Glutamatergic neuron (in vitro differentiated cells): ENCODE measurements around the gene RAB1A. TPM values are rescaled to one million over a fixed set of nuclear protein-coding genes. Genes with fewer than 3 reads are reported as not detected.
A peak's percentile ranks its signal among the peaks of the same experiment; 100 is the strongest.

Experiments used
- DNase-seq: peaks from one replicate; pipeline ENCODE4 v3.0.0; 2022
- H3K27ac Mint-ChIP-seq: one replicate; pipeline ENCODE4 v1.8.0; 2020; ENCODE audit warnings: mild to moderate bottlenecking, mixed read lengths, inconsistent platforms; ENCODE audit not compliant: unreplicated experiment
- H3K27me3 Mint-ChIP-seq: one replicate; pipeline ENCODE4 v1.8.0; 2020; ENCODE audit warnings: mild to moderate bottlenecking, moderate library complexity, mixed read lengths, inconsistent platforms; ENCODE audit not compliant: unreplicated experiment
- H3K36me3 Mint-ChIP-seq: one replicate; pipeline ENCODE4 v1.8.0; 2020; ENCODE audit warnings: mild to moderate bottlenecking, mixed read lengths, inconsistent platforms; ENCODE audit not compliant: unreplicated experiment
- H3K4me1 Mint-ChIP-seq: one replicate; pipeline ENCODE4 v1.8.0; 2020; ENCODE audit warnings: mild to moderate bottlenecking, low read depth, mixed read lengths, inconsistent platforms; ENCODE audit not compliant: unreplicated experiment
- H3K4me3 Mint-ChIP-seq: one replicate; pipeline ENCODE4 v1.8.0; 2020; ENCODE audit warnings: mild to moderate bottlenecking, mixed read lengths, inconsistent platforms; ENCODE audit not compliant: unreplicated experiment
- H3K9me3 Mint-ChIP-seq: one replicate; pipeline ENCODE4 v1.8.0; 2020; ENCODE audit warnings: mild to moderate bottlenecking, moderate library complexity, mixed read lengths, inconsistent platforms; ENCODE audit not compliant: unreplicated experiment
- total RNA-seq: library from RNA; stranded (reverse); fragmentation: NEBNext Ultra II Directional; extraction: Animal tissue kit (Norgen Biotek cat#: 25700); gene quantifications from one replicate; pipeline ENCODE4 v1.2.1, GENCODE V29; 2021; ENCODE audit not compliant: unreplicated experiment
- TF ChIP-seq, protein P1 (sequence below): fragments of 200-600 bp; sonication (generic); IDR thresholded peaks from one replicate; pipeline ENCODE4 v1.5.0; 2021; ENCODE audit not compliant: partially characterized antibody, unreplicated experiment

Gene RAB1A
- total RNA-seq, 1 donor from 2014 or later: 161 TPM

DNA sequence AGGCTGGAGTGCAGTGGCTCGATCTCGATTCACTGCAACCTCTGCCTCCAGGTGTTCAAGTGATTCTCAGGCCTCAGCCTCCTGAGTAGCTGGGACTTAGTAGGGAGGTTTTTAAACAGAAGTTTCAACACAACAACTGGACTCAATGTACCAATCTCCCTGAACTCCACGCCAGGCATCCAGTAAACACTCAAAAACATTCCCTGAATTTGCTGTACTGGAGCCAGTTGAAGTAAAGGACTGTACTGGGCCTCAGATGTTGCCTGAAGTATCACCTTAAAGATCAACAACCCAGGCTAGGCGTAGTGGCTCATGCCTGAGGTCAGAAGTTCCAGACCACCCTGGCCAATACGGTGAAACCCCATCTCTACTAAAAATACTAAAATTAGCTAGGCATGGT is 22.4 kb downstream of the RAB1A start:
- Mint-ChIP-seq H3K36me3 (no peaks in the 10 kb centered on the region), H3K27me3 (no peaks in the 10 kb centered on the region), H3K9me3 (no peaks in the 10 kb centered on the region), H3K4me3 (no peak overlapping the region), H3K27ac (no peak overlapping the region), H3K4me1 (peaks cover 4% of the 10 kb centered on the region)
- DNase-seq: no peak
- TF ChIP-seq, protein P1, sequence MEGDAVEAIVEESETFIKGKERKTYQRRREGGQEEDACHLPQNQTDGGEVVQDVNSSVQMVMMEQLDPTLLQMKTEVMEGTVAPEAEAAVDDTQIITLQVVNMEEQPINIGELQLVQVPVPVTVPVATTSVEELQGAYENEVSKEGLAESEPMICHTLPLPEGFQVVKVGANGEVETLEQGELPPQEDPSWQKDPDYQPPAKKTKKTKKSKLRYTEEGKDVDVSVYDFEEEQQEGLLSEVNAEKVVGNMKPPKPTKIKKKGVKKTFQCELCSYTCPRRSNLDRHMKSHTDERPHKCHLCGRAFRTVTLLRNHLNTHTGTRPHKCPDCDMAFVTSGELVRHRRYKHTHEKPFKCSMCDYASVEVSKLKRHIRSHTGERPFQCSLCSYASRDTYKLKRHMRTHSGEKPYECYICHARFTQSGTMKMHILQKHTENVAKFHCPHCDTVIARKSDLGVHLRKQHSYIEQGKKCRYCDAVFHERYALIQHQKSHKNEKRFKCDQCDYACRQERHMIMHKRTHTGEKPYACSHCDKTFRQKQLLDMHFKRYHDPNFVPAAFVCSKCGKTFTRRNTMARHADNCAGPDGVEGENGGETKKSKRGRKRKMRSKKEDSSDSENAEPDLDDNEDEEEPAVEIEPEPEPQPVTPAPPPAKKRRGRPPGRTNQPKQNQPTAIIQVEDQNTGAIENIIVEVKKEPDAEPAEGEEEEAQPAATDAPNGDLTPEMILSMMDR: no peak

DNA sequence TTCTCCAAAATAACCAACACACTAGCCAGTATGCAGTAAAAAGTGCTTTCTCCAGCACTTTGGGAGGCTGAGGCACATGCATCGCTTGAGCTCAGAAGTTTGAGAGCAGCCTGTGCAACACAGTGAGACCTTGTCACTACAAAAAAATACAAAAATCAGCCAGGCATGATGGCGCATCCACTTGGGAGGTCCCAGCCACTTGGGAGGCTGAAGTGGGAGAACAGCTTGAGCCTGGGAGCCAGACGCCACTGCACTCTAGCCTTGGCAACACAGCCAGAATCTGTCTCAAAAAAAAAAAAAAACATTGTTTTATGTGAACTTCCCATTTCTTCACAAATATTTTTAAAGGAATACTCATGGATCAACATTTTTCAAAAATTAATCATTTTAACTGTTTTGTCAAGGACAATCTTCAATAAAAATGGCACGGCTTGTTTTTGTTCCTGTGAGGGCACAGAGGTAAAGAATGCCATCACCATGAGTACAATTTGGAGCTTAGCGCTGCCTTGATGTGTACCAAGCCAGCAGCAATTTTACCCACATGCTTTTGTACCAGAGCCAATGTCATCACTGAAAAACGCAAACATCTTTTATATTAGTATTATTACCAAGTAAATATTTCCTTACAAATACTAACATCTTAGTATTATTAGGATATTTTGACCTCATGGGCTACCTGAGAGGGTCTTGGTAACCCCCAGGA is 26.7 kb downstream of the RAB1A start:
- no peaks in the 10 kb centered on the region for H3K36me3 Mint-ChIP-seq

DNA sequence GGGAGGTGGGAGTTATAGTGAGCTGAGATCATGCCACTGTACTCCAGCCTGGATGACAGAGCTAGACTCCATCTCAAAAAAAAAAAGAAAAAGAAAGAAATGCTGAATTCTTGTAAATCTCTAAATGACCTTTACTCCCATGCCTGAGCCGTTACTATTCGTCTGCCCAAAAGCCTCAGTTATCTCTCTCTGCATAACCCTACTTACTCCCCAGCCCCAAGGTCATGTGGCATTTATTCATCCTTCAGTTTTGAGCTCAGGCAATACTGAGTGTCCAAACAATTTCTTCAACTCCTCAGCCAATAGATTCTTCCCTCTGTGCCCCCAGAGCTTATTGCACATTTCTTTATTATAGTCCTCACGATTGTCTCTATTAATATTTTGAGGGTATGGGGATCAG is 28.8 kb downstream of the RAB1A start:
- no peaks in the 10 kb centered on the region for H3K27me3 Mint-ChIP-seq
- TF ChIP-seq, protein P1: no peak
- no peak for DNase-seq
- no peak overlapping the region for H3K4me3 Mint-ChIP-seq
- peaks cover 3% of the 10 kb centered on the region for H3K4me1 Mint-ChIP-seq
- H3K36me3 Mint-ChIP-seq: no peaks in the 10 kb centered on the region
- H3K9me3 Mint-ChIP-seq: peaks cover 1% of the 10 kb centered on the region
- H3K27ac Mint-ChIP-seq: no peak overlapping the region

More for the DNA sequence above, 26.7 kb downstream of the RAB1A start:
- Mint-ChIP-seq H3K4me1 (peaks cover 4% of the 10 kb centered on the region), H3K27me3 (no peaks in the 10 kb centered on the region), H3K4me3 (no peak overlapping the region), H3K9me3 (peaks cover 1% of the 10 kb centered on the region), H3K27ac (no peak overlapping the region)
- TF ChIP-seq, protein P1: no peak
- DNase-seq: peak; percentile 22

DNA sequence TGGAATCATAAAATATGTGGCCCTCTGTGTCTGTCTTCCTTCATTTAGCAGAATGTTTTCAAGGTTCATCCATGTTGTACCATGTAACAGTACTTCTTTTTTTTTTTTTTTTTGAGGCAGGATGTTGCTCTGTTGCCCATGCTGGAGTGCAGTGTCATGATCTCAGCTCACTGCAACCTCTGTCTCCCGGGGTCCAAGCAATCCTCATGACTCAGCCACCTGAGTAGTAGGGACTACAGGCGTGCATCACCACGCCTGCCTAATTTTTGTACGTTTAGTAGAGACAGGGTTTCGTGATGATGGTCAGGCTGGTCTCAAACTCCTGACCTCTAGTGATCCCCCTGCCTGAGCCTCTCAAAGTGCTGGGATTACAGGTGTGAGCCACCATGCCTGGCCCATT is 31.2 kb downstream of the RAB1A start:
- Mint-ChIP-seq H3K27me3 (no peaks in the 10 kb centered on the region), H3K9me3 (peaks cover 3% of the 10 kb centered on the region), H3K4me1 (no peaks in the 10 kb centered on the region), H3K36me3 (no peaks in the 10 kb centered on the region), H3K27ac (no peak overlapping the region), H3K4me3 (no peak overlapping the region)
- DNase-seq: no peak
- TF ChIP-seq, protein P1: no peak

DNA sequence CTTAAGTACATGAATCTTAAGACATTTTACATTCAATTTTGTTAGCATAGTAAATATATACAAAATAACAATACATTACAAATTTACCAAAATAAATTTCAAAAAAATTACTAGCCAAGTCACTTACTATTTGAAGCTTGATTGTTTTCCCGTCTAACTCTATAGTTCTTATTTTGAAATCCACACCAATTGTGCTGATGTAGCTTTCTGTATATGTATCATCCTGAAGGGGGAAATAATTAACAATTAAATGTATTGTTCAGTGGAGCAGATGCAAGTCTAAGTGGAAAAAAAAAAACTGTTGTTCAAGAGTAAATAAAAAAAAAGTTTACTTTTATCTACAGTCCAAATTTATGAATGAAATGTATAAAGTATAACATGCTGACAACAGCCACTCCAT is 32.1 kb downstream of the RAB1A start:
- H3K4me1 Mint-ChIP-seq: no peaks in the 10 kb centered on the region
- no peak overlapping the region for H3K27ac Mint-ChIP-seq
- no peak for DNase-seq
- H3K36me3 Mint-ChIP-seq: peaks cover 2% of the 10 kb centered on the region
- peaks cover 3% of the 10 kb centered on the region for H3K9me3 Mint-ChIP-seq
- TF ChIP-seq, protein P1: no peak
- H3K4me3 Mint-ChIP-seq: no peak overlapping the region
- no peaks in the 10 kb centered on the region for H3K27me3 Mint-ChIP-seq
